ENCODE measurements around the gene RBM20. TPM values are rescaled to one million over a fixed set of nuclear protein-coding genes. Genes with fewer than 3 reads are reported as not detected.

The RBM20 gene
- total and polyA plus RNA-seq, 8 donors: under 0.01 to 6.2 (median 0.59) TPM; not detected in 2

GRCh38 chr10:110817614-110818013, 173.5 kb downstream of the RBM20 start:
- no peak overlapping the region for H3K4me3 ChIP-seq
- peak overlapping the region in 4 of 5 donors; percentile 35 to 86 (median 83) for H3K27ac ChIP-seq
- H3K9me3 ChIP-seq: no peaks in the 10 kb centered on the region
- intact Hi-C loops (cut with DNase I; ENCODE audit: low total_unique reads): no loop called here
- no peaks in the 10 kb centered on the region for H3K36me3 ChIP-seq
- no peaks in the 10 kb centered on the region for H3K27me3 ChIP-seq
- TF ChIP-seq POLR2AphosphoS5 (IDR thresholded peaks at IDR 0.05) (no peak), CTCF (IDR thresholded peaks at IDR 0.05) (no peak), POLR2A (IDR thresholded peaks at IDR 0.05) (no peak), EP300 (IDR thresholded peaks at IDR 0.05) (no peak)
- no peak for DNase-seq
- WGBS, 5 donors: 44 to 51% (median 46%) methylated on average over 4 of the region's 4 CpGs
- H3K4me1 ChIP-seq: peaks cover 48 to 62% (median 57%) of the 10 kb centered on the region in 4 donors

GRCh38 chr10:110818311-110819256, 174.4 kb downstream of the RBM20 start:
- H3K9me3 ChIP-seq: no peaks in the 10 kb centered on the region
- no peak for TF ChIP-seq EP300 (IDR thresholded peaks at IDR 0.05)
- peak in 2 of 3 donors; percentile 67 to 69 for TF ChIP-seq POLR2AphosphoS5 (IDR thresholded peaks at IDR 0.05)
- no peak for TF ChIP-seq POLR2A (IDR thresholded peaks at IDR 0.05)
- TF ChIP-seq CTCF (IDR thresholded peaks at IDR 0.05): no peak
- H3K4me1 ChIP-seq: peaks cover 58 to 71% (median 65%) of the 10 kb centered on the region in 4 donors
- intact Hi-C loops (cut with DNase I; ENCODE audit: low total_unique reads): no loop called here
- no peaks in the 10 kb centered on the region for H3K36me3 ChIP-seq
- peak; percentile 85 to 92 for DNase-seq
- WGBS, 5 donors: 61 to 77% (median 71%) methylated on average over 8 of the region's 8 CpGs
- peak overlapping the region; percentile 81 to 89 (median 84) for H3K27ac ChIP-seq
- no peak overlapping the region for H3K4me3 ChIP-seq
- no peaks in the 10 kb centered on the region for H3K27me3 ChIP-seq

GRCh38 chr10:110820321-110820814, 176.2 kb downstream of the RBM20 start:
- H3K36me3 ChIP-seq: no peaks in the 10 kb centered on the region
- peaks cover 61 to 84% (median 77%) of the 10 kb centered on the region in 4 donors for H3K4me1 ChIP-seq
- no peaks in the 10 kb centered on the region for H3K9me3 ChIP-seq
- DNase-seq: peak in 1 of 2 donors; percentile 83
- H3K4me3 ChIP-seq: no peak overlapping the region
- peak overlapping the region; percentile 50 to 86 (median 82) for H3K27ac ChIP-seq
- H3K27me3 ChIP-seq: no peaks in the 10 kb centered on the region
- 22 to 39% (median 36%) methylated on average over 8 of the region's 8 CpGs for WGBS, 5 donors
- TF ChIP-seq EP300 (IDR thresholded peaks at IDR 0.05) (no peak), CTCF (IDR thresholded peaks at IDR 0.05) (no peak), POLR2AphosphoS5 (IDR thresholded peaks at IDR 0.05) (peak in 1 of 3 donors; percentile 28)
- intact Hi-C loops (cut with DNase I; ENCODE audit: low total_unique reads): no loop called here

- intact Hi-C loops (cut with DNase I; ENCODE audit: low total_unique reads): no loop called here
- 70 to 81% (median 79%) methylated on average over 7 of the region's 7 CpGs for WGBS, 5 donors
- no peak for TF ChIP-seq CTCF (IDR thresholded peaks at IDR 0.05)
- TF ChIP-seq POLR2A (IDR thresholded peaks at IDR 0.05): no peak
- no peak for TF ChIP-seq POLR2AphosphoS5 (IDR thresholded peaks at IDR 0.05)
- Histone ChIP-seq H3K36me3 (no peaks in the 10 kb centered on the region), H3K4me3 (no peak overlapping the region), H3K27ac (peak overlapping the region; percentile 5 to 86 (median 82)), H3K4me1 (peaks cover 61 to 90% (median 75%) of the 10 kb centered on the region in 4 donors), H3K9me3 (no peaks in the 10 kb centered on the region), H3K27me3 (no peaks in the 10 kb centered on the region)
- peak in 1 of 2 donors; percentile 58 for DNase-seq
Observed at GRCh38 chr10:110821508-110821907, 177.4 kb downstream of the RBM20 start.

All from stomach (tissue), 9 donors.